ENCODE measurements around the gene PMIS2. TPM values are rescaled to one million over a fixed set of nuclear protein-coding genes. Genes with fewer than 3 reads are reported as not detected.

Gene PMIS2
- total RNA-seq, 1 donor from 2014 or later, result not detected

DNA sequence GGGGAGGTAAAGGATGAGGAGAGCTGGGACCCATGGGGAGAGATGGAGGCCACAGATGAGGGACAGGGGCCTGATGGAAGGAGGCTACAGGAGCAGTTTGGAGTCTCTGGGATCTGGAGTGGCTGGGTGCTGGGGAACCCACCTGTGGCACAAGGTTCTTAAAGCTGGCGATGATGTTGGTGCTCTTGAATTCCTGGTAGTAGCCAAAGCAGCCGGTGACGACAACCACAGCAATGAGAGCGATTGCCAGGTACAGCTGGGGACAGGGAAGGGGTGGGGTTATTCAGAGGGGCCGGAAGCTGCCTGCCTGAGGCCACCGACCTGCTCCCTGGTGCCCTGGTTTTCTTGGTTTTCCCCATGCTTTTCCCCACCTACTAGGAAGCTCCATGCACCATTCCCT lies 25.3 kb upstream of the PMIS2 start:
- H3K4me3 ChIP-seq, result no peak overlapping the region
- H3K27me3 ChIP-seq, result peaks cover 9% of the 10 kb centered on the region
- H3K4me1 ChIP-seq, result peaks cover 0 to 6% of the 10 kb centered on the region in 2 donors
- TF ChIP-seq CTCF (IDR thresholded peaks at IDR 0.05), result no peak
- H3K9me3 ChIP-seq, result no peaks in the 10 kb centered on the region
- no peak for DNase-seq (ENCODE audit: low spot score in 2 of 2)
- no peaks in the 10 kb centered on the region for H3K36me3 ChIP-seq
- H3K27ac ChIP-seq, result no peak overlapping the region
- intact Hi-C loops (cut with DNase I), result no loop called here

DNA sequence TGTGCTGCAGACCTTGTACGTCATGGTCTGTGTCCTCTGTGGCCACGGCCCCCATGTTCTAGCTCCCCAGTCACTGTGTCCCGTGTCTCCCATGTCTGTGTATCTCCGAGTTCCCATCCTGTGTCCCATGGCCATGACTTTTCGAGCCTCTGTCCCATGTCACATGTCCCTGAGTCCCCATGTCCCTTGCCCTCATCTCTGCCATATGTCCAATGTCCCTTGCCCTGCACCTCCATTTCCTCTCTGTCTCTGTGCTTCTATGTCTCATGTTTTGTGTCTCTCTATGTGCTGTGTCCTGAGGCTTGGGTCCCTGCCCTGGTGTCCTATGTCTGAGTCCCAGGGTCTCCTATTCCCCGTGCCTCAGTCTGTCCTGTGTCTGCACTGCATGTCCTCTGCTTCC lies 24.5 kb upstream of the PMIS2 start:
- H3K27ac ChIP-seq, result no peak overlapping the region
- peaks cover 9% of the 10 kb centered on the region for H3K27me3 ChIP-seq
- peaks cover 0 to 6% of the 10 kb centered on the region in 2 donors for H3K4me1 ChIP-seq
- DNase-seq (ENCODE audit: low spot score in 2 of 2), result peak in 1 of 2 donors; percentile 28
- no peaks in the 10 kb centered on the region for H3K9me3 ChIP-seq
- TF ChIP-seq CTCF (IDR thresholded peaks at IDR 0.05), result no peak
- intact Hi-C loops (cut with DNase I), result no loop called here
- H3K4me3 ChIP-seq, result no peak overlapping the region
- no peaks in the 10 kb centered on the region for H3K36me3 ChIP-seq

DNA sequence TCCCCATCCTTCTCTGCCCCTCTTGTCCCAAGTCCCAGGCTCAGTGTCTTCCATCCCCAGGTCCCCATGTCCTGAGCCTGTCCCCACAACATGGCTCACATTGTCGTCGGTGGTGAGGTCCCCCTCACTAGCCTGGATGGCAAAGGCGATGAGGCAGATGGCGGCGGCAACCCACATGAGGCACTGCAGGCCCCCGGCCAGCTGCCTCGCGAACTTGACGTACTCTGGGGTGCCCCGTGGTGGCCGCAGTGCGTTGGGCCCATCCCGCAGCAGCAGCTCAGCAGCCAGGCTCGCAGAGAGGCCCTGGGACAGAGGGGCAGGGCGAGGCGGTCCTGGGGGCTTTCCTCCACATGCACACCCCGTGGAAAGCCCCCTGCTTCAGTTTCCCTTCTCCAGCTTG lies 23.6 kb upstream of the PMIS2 start:
- Histone ChIP-seq H3K27me3 (peaks cover 9% of the 10 kb centered on the region), H3K4me3 (no peak overlapping the region)
- no peak for DNase-seq (ENCODE audit: low spot score in 2 of 2)

GRCh38 chr19:35562776-35563175 lies 23.2 kb upstream of the PMIS2 start:
- H3K4me1 ChIP-seq, result peaks cover 0 to 3% of the 10 kb centered on the region in 2 donors
- intact Hi-C loops (cut with DNase I), result no loop called here
- peaks cover 5% of the 10 kb centered on the region for H3K27me3 ChIP-seq

More for the DNA sequence above, 23.6 kb upstream of the PMIS2 start:
- intact Hi-C loops (cut with DNase I), result no loop called here
- no peaks in the 10 kb centered on the region for H3K9me3 ChIP-seq
- TF ChIP-seq CTCF (IDR thresholded peaks at IDR 0.05), result no peak
- peaks cover 0 to 6% of the 10 kb centered on the region in 2 donors for H3K4me1 ChIP-seq
- H3K27ac ChIP-seq, result no peak overlapping the region
- no peaks in the 10 kb centered on the region for H3K36me3 ChIP-seq

DNA sequence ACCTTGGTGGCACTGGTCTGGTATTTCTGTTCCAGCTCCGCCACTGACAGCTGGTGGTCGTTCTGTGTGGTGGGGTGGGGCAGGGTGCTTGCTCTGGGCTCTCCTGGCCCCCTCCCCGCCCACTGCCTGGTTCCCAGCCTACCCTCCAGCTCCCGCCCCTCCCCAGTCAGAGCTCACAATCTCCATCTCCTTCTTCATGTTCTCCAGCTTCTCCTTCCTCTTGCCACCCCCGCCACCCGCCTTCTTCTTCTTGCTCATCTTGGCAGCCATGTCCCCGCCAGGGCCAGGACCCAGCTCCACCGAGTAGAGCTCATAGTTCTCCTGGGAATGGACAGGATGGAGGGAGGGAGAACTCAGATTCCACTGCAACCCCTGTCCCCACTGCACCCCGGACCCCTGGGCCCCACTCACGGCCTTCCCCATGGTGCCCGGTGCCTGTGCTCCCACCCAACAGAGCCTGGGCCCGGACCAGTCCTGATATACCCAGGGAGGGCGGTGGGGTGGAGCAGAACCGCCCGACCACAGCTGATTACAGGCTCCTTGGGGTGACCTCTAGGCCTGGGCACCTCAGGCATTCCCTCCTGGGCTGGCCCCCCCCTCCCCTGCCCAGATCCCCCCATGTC lies 22.7 kb upstream of the PMIS2 start, which contains the start of gene ATP4A:
Gene ATP4A (minus strand): TSS at position 452 of the 623 bp plus-strand sequence. CDS start 29 bp downstream, at position 423.
- no peak within 1 kb of the TSS for H3K4me3 ChIP-seq
- intact Hi-C loops (cut with DNase I), result no loop called here
- H3K27ac ChIP-seq, result no peak within 1 kb of the TSS
- no peaks in the 10 kb centered on the region for H3K4me1 ChIP-seq
- no peak for TF ChIP-seq CTCF (IDR thresholded peaks at IDR 0.05)
- H3K27me3 ChIP-seq, result peaks cover under 1% of the 10 kb centered on the region
- no peaks in the 10 kb centered on the region for H3K9me3 ChIP-seq
- H3K36me3 ChIP-seq, result no peaks in the 10 kb centered on the region
- peak in 1 of 2 donors; percentile 55 for DNase-seq (ENCODE audit: low spot score in 2 of 2)

More at GRCh38 chr19:35562776-35563175, 23.2 kb upstream of the PMIS2 start:
- Histone ChIP-seq H3K27ac (no peak overlapping the region), H3K9me3 (no peaks in the 10 kb centered on the region), H3K36me3 (no peaks in the 10 kb centered on the region), H3K4me3 (no peak overlapping the region)
- TF ChIP-seq CTCF (IDR thresholded peaks at IDR 0.05), result no peak
- no peak for DNase-seq (ENCODE audit: low spot score in 2 of 2)

All from ascending aorta (tissue), 2 donors.